ENCODE data around the gene THYN1.

Gene THYN1

DNA sequence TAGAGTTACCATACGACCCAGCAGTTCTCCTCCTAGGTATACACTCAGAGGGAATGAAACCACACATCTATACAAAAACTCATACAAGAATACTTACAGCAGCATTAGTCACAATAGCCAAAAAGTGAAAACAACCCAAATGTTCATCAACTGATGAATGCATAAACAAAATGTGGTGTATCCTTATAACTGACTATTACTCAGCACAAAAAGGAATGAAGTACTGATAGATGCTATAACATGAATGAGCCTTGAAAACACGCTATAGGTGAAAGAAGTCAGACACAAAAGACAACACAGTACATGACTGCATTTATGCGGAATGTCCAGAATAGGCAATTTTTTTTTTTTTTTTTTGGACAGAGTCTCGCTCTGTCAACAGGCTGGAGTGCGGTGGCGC, 52.5 kb downstream of the THYN1 start:
- no peak overlapping the region for H3K23ac ChIP-seq (ENCODE audit: low read length)
- no peak overlapping the region for H4K5ac ChIP-seq (ENCODE audit: low read length)
- H3K9ac ChIP-seq (ENCODE audit: low read length), result no peak overlapping the region
- H2BK120ac ChIP-seq (ENCODE audit: low read depth, low read length), result no peak overlapping the region
- H3K36me3 ChIP-seq (ENCODE audit: control insufficient read depth, insufficient read depth, low read length), result peaks cover 4% of the 10 kb centered on the region
- WGBS (ENCODE audit: extremely low coverage, insufficient coverage, low lambda C conversion rate), result no CpG with 5 or more reads among the region's 6 CpGs
- H3K4me3 ChIP-seq (ENCODE audit: low read length), result no peak overlapping the region
- peaks cover under 1% of the 10 kb centered on the region for H3K79me2 ChIP-seq (ENCODE audit: control insufficient read depth, insufficient read depth, low read length)
- no peak overlapping the region for H2BK15ac ChIP-seq (replicated peaks; ENCODE audit: low read depth)
- H3K27ac ChIP-seq (ENCODE audit: low read depth, low read length), result no peak overlapping the region
- H3K18ac ChIP-seq (ENCODE audit: low read length), result no peak overlapping the region
- no peak overlapping the region for H3K4ac ChIP-seq (ENCODE audit: low read depth, low read length)
- no peak for DNase-seq
- no peak overlapping the region for H3K4me2 ChIP-seq (ENCODE audit: low read length)
- H3K56ac ChIP-seq (ENCODE audit: low read length), result no peak overlapping the region
- H2AK5ac ChIP-seq (ENCODE audit: low read length), result no peak overlapping the region
- no peak overlapping the region for H2BK5ac ChIP-seq (ENCODE audit: low read length)
- H3K4me1 ChIP-seq (ENCODE audit: control insufficient read depth, low read depth, low read length), result no peaks in the 10 kb centered on the region
- H3K27me3 ChIP-seq (ENCODE audit: insufficient read depth, low read length, poor library complexity), result no peaks in the 10 kb centered on the region
- H4K8ac ChIP-seq (ENCODE audit: low read depth, low read length), result no peak overlapping the region
- no peaks in the 10 kb centered on the region for H3K79me1 ChIP-seq (ENCODE audit: low read length)

DNA sequence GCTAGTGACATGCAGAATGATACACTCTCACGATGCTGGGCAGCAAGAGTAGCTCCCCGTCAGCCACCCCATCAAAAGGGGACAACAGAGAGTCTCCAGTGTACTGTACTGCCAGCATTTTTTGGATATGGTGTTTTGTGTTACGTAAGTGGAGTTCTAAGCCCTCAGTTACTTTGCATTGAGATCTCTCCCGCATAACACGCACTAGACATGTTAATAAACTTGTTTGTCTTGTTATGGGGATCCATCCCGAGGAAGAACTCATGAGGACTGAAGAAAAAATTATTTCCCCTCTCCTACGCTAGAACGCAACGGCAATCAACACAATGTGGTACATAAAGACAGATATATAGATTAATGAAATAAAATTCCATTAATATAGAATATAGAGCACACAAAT, 53.6 kb downstream of the THYN1 start:
- Histone ChIP-seq H3K4me1 (ENCODE audit: control insufficient read depth, low read depth, low read length) (no peaks in the 10 kb centered on the region), H3K4ac (ENCODE audit: low read depth, low read length) (no peak overlapping the region), H3K79me2 (ENCODE audit: control insufficient read depth, insufficient read depth, low read length) (no peaks in the 10 kb centered on the region), H3K4me2 (ENCODE audit: low read length) (no peak overlapping the region), H3K56ac (ENCODE audit: low read length) (no peak overlapping the region), H3K9ac (ENCODE audit: low read length) (no peak overlapping the region), H3K79me1 (ENCODE audit: low read length) (no peaks in the 10 kb centered on the region), H4K5ac (ENCODE audit: low read length) (no peak overlapping the region), H3K4me3 (ENCODE audit: low read length) (no peak overlapping the region), H3K36me3 (ENCODE audit: control insufficient read depth, insufficient read depth, low read length) (peaks cover 3% of the 10 kb centered on the region), H3K18ac (ENCODE audit: low read length) (no peak overlapping the region), H3K27ac (ENCODE audit: low read depth, low read length) (no peak overlapping the region), H3K27me3 (ENCODE audit: insufficient read depth, low read length, poor library complexity) (no peaks in the 10 kb centered on the region), H2BK15ac (replicated peaks; ENCODE audit: low read depth) (no peak overlapping the region), H2BK120ac (ENCODE audit: low read depth, low read length) (no peak overlapping the region), H3K23ac (ENCODE audit: low read length) (no peak overlapping the region), H4K8ac (ENCODE audit: low read depth, low read length) (no peak overlapping the region), H2AK5ac (ENCODE audit: low read length) (no peak overlapping the region), H2BK5ac (ENCODE audit: low read length) (no peak overlapping the region)
- WGBS (ENCODE audit: extremely low coverage, insufficient coverage, low lambda C conversion rate), result no CpG with 5 or more reads among the region's 9 CpGs
- no peak for DNase-seq
